HG03354 (cell line): ENCODE results near the gene ANKRD13B.
"Not testable (repeated sequence)": the region's sequence is repeated elsewhere in the genome, so short reads cannot be mapped to it uniquely, and the experiment has no call there.

ENCODE experiments used
- ATAC-seq: cut with Tn5 transposase; IDR thresholded peaks from one replicate; pipeline ENCODE4 v1.9.1; 2021; ENCODE audit warnings: mild to moderate bottlenecking; ENCODE audit not compliant: unreplicated experiment, poor library complexity, severe bottlenecking

ANKRD13B gene

GRCh38 chr17:29627951-29628350 lies 35.0 kb downstream of the ANKRD13B start:
- ATAC-seq, result no peak

GRCh38 chr17:29628644-29629043 lies 35.7 kb downstream of the ANKRD13B start:
- no peak for ATAC-seq

GRCh38 chr17:29629839-29630238 lies 36.9 kb downstream of the ANKRD13B start:
- ATAC-seq, result no peak

- ATAC-seq, result no peak
Observed at GRCh38 chr17:29630630-29631193, 37.8 kb downstream of the ANKRD13B start.

- no peak for ATAC-seq
Observed at GRCh38 chr17:29633886-29634285, 41.0 kb downstream of the ANKRD13B start.

- ATAC-seq, result no peak
Observed at GRCh38 chr17:29640413-29640812, 47.5 kb downstream of the ANKRD13B start.

GRCh38 chr17:29640981-29641642 lies 48.2 kb downstream of the ANKRD13B start:
- no peak for ATAC-seq

- ATAC-seq, result no peak
Observed at GRCh38 chr17:29642171-29642611, 49.3 kb downstream of the ANKRD13B start.

GRCh38 chr17:29643817-29644160 lies 50.9 kb downstream of the ANKRD13B start:
- ATAC-seq, result no peak

GRCh38 chr17:29645515-29646051 lies 52.7 kb downstream of the ANKRD13B start:
- no peak for ATAC-seq

GRCh38 chr17:29648005-29648404 lies 55.1 kb downstream of the ANKRD13B start:
- ATAC-seq, result no peak

GRCh38 chr17:29649359-29649758 lies 56.4 kb downstream of the ANKRD13B start:
- no peak for ATAC-seq

GRCh38 chr17:29650396-29650795 lies 57.5 kb downstream of the ANKRD13B start:
- no peak for ATAC-seq

GRCh38 chr17:29651913-29652312 lies 59.0 kb downstream of the ANKRD13B start:
- ATAC-seq, result not testable (repeated sequence)

GRCh38 chr17:29652976-29653375 lies 60.0 kb downstream of the ANKRD13B start:
- no peak for ATAC-seq

GRCh38 chr17:29653995-29654714 lies 61.2 kb downstream of the ANKRD13B start:
- ATAC-seq, result no peak

GRCh38 chr17:29655323-29655722 lies 62.4 kb downstream of the ANKRD13B start:
- ATAC-seq, result no peak

GRCh38 chr17:29659155-29659554 lies 66.2 kb downstream of the ANKRD13B start:
- no peak for ATAC-seq

- ATAC-seq, result no peak
Observed at GRCh38 chr17:29661213-29661612, 68.3 kb downstream of the ANKRD13B start.

- ATAC-seq, result no peak
Observed at GRCh38 chr17:29663155-29663554, 70.2 kb downstream of the ANKRD13B start.
